HepG2 (cell line): Measurements from ENCODE around the gene KRTAP5-10. TPM values are rescaled to one million over a fixed set of nuclear protein-coding genes. Genes with fewer than 3 reads are reported as not detected.

ENCODE experiments used
- ASH2L ChIP-seq: fragments of 300-600, 200-600 bp; sonication (generic); IDR thresholded peaks from 2 replicates; pipeline ENCODE4 v1.7.0; 2017; ENCODE audit warnings: low read depth, mild to moderate bottlenecking, moderate library complexity, mixed read lengths, low read length; ENCODE audit not compliant: insufficient read length
- ATF7 ChIP-seq, 2 experiments: fragments of 450-650 bp in 1 of 2; sonication (generic) in 1 of 2; formaldehyde crosslinking in 1 of 2; IDR thresholded peaks; 2 replicates each; pipeline versions ENCODE4 v1.4.0 to v1.6.1; 2016 to 2020; ENCODE audit warnings: antibody characterized with exemption in 1 of 2, mild to moderate bottlenecking in 1 of 2, missing genetic modification reagents in 1 of 2
- CTCF ChIP-seq: sonication (generic); formaldehyde crosslinking; IDR thresholded peaks from 2 replicates; pipeline ENCODE4 v1.5.0; 2020; ENCODE audit warnings: mild to moderate bottlenecking, missing genetic modification reagents, moderate library complexity
- HDAC1 ChIP-seq: sonication (generic); formaldehyde crosslinking; IDR thresholded peaks from 2 replicates; pipeline ENCODE4 v1.5.1; 2020; ENCODE audit warnings: mild to moderate bottlenecking, missing genetic modification reagents
- IKZF4 ChIP-seq: sonication (generic); formaldehyde crosslinking; IDR thresholded peaks from 2 replicates; pipeline ENCODE4 v1.5.1; 2020; ENCODE audit warnings: borderline replicate concordance, mild to moderate bottlenecking, low read depth, missing genetic modification reagents; ENCODE audit errors: not compliant biosample characterization
- KDM4B ChIP-seq: sonication (generic); formaldehyde crosslinking; IDR thresholded peaks from 2 replicates; pipeline ENCODE4 v1.4.0; 2020; ENCODE audit warnings: missing genetic modification reagents
- RBM22 ChIP-seq: fragments of 200-400 bp; formaldehyde crosslinking; optimal IDR thresholded peaks from 2 replicates; pipeline ENCODE3; 2017; ENCODE audit warnings: mild to moderate bottlenecking, low read length, moderate library complexity
- RBM39 ChIP-seq: fragments of 200-400 bp; formaldehyde crosslinking; IDR thresholded peaks from one replicate; pipeline ENCODE4 v1.6.1; 2018; ENCODE audit warnings: antibody characterized with exemption, mild to moderate bottlenecking, low read depth, low read length; ENCODE audit not compliant: poor library complexity, severe bottlenecking
- SETDB1 ChIP-seq: sonication (generic); formaldehyde crosslinking; IDR thresholded peaks from 2 replicates; pipeline ENCODE4 v1.5.1; 2020; ENCODE audit warnings: missing genetic modification reagents, mild to moderate bottlenecking, borderline replicate concordance
- SP4 ChIP-seq: sonication (generic); formaldehyde crosslinking; IDR thresholded peaks from 2 replicates; pipeline ENCODE4 v1.8.1; 2023; ENCODE audit warnings: mild to moderate bottlenecking, missing genetic modification reagents
- TBL1XR1 ChIP-seq: fragments of 150-350 bp; IDR thresholded peaks from 2 replicates; pipeline ENCODE4 v1.6.1; 2014; ENCODE audit warnings: borderline replicate concordance, low read length; ENCODE audit not compliant: partially characterized antibody
- ZBTB7A ChIP-seq: sonication (generic); formaldehyde crosslinking; IDR thresholded peaks from 2 replicates; pipeline ENCODE4 v1.8.0; 2022; ENCODE audit warnings: mild to moderate bottlenecking, missing genetic modification reagents
- ZFP36 ChIP-seq: fragments of 150-350 bp; IDR thresholded peaks from 2 replicates; pipeline ENCODE4 v1.6.1; 2018; ENCODE audit warnings: borderline replicate concordance, low read length, low read depth; ENCODE audit not compliant: partially characterized antibody
- ZNF251 ChIP-seq: sonication (generic); formaldehyde crosslinking; IDR thresholded peaks from 2 replicates; pipeline ENCODE4 v1.9.0; 2021; ENCODE audit warnings: mild to moderate bottlenecking, missing genetic modification reagents
- ZNF354B ChIP-seq: sonication (generic); formaldehyde crosslinking; IDR thresholded peaks from 2 replicates; pipeline ENCODE4 v1.8.0; 2022; ENCODE audit warnings: mild to moderate bottlenecking, missing genetic modification reagents
- ZNF572 ChIP-seq: sonication (generic); formaldehyde crosslinking; IDR thresholded peaks from 2 replicates; pipeline ENCODE4 v1.5.1; 2020; ENCODE audit warnings: mild to moderate bottlenecking, missing genetic modification reagents
- ZNF580 ChIP-seq: IDR thresholded peaks from 2 replicates; pipeline ENCODE4 v1.6.1; 2016; ENCODE audit warnings: low read depth, borderline replicate concordance
- ZNF615 ChIP-seq: sonication (generic); formaldehyde crosslinking; IDR thresholded peaks from 2 replicates; pipeline ENCODE4 v1.5.0; 2020; ENCODE audit warnings: mild to moderate bottlenecking, missing genetic modification reagents, borderline replicate concordance
- ZNF720 ChIP-seq: sonication (generic); formaldehyde crosslinking; IDR thresholded peaks from 2 replicates; pipeline ENCODE4 v1.4.0; 2020; ENCODE audit warnings: missing genetic modification reagents
- polyA plus RNA-seq, 8 experiments: library from polyadenylated mRNA; depleted of rRNA in 3 of 8; stranded (reverse) in 7 of 8; unstranded in 1 of 8; fragments of >200 nt; fragmentation: Illumina TruSeq in 4 of 8; extraction: Trizol in 4 of 8; gene quantifications; 2 replicates each; pipeline versions ENCODE4 v1.2.1 to v1.2.3, GENCODE V29; 2011 to 2016; ENCODE audit warnings: low read depth in 4 of 8, missing spikeins in 1 of 8, mixed read lengths in 1 of 8; ENCODE audit not compliant: insufficient read depth in 1 of 8
- total RNA-seq, 5 experiments: library from RNA; depleted of rRNA; stranded (reverse); fragments of >200 nt; fragmentation: Illumina TruSeq; extraction: Trizol; gene quantifications; 2 replicates each; pipeline ENCODE4 v1.2.3, GENCODE V29; 2016; ENCODE audit warnings: low read depth in 1 of 5
- TF ChIP-seq, protein P1 (sequence below): sonication (generic); formaldehyde crosslinking; IDR thresholded peaks from 2 replicates; pipeline ENCODE4 v1.4.0; 2020; ENCODE audit warnings: missing genetic modification reagents

KRTAP5-10 gene
- total and polyA plus RNA-seq, 2 of the 13 experiments (the other 11 are each of a cell fraction or from before 2014, with no cell fraction given), result not detected

GRCh38 chr11:71580057-71581003, 15.0 kb downstream of the KRTAP5-10 start (continued):
- no peak for TF ChIP-seq ZNF572 (CRISPR knock-in tag)
- no peak for TF ChIP-seq ZBTB7A (CRISPR knock-in tag)
- no peak for TF ChIP-seq ZNF615 (CRISPR knock-in tag)
- TF ChIP-seq RBM39, result no peak
- TF ChIP-seq, protein P1, sequence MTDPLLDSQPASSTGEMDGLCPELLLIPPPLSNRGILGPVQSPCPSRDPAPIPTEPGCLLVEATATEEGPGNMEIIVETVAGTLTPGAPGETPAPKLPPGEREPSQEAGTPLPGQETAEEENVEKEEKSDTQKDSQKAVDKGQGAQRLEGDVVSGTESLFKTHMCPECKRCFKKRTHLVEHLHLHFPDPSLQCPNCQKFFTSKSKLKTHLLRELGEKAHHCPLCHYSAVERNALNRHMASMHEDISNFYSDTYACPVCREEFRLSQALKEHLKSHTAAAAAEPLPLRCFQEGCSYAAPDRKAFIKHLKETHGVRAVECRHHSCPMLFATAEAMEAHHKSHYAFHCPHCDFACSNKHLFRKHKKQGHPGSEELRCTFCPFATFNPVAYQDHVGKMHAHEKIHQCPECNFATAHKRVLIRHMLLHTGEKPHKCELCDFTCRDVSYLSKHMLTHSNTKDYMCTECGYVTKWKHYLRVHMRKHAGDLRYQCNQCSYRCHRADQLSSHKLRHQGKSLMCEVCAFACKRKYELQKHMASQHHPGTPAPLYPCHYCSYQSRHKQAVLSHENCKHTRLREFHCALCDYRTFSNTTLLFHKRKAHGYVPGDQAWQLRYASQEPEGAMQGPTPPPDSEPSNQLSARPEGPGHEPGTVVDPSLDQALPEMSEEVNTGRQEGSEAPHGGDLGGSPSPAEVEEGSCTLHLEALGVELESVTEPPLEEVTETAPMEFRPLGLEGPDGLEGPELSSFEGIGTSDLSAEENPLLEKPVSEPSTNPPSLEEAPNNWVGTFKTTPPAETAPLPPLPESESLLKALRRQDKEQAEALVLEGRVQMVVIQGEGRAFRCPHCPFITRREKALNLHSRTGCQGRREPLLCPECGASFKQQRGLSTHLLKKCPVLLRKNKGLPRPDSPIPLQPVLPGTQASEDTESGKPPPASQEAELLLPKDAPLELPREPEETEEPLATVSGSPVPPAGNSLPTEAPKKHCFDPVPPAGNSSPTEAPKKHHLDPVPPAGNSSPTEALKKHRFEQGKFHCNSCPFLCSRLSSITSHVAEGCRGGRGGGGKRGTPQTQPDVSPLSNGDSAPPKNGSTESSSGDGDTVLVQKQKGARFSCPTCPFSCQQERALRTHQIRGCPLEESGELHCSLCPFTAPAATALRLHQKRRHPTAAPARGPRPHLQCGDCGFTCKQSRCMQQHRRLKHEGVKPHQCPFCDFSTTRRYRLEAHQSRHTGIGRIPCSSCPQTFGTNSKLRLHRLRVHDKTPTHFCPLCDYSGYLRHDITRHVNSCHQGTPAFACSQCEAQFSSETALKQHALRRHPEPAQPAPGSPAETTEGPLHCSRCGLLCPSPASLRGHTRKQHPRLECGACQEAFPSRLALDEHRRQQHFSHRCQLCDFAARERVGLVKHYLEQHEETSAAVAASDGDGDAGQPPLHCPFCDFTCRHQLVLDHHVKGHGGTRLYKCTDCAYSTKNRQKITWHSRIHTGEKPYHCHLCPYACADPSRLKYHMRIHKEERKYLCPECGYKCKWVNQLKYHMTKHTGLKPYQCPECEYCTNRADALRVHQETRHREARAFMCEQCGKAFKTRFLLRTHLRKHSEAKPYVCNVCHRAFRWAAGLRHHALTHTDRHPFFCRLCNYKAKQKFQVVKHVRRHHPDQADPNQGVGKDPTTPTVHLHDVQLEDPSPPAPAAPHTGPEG (CRISPR knock-in tag), result no peak
- TF ChIP-seq ASH2L, result no peak
- TF ChIP-seq IKZF4 (CRISPR knock-in tag), result no peak
- TF ChIP-seq TBL1XR1, result no peak
- no peak for TF ChIP-seq ZNF720
- peak; percentile 41; the same call in 1 of the 2 replicates for TF ChIP-seq HDAC1
- TF ChIP-seq ZNF251, result no peak
- TF ChIP-seq RBM22, result no peak
- TF ChIP-seq ZFP36, result no peak
- TF ChIP-seq CTCF (CRISPR knock-in tag), result peak; percentile 77
- TF ChIP-seq ZNF580 (CRISPR knock-in tag), result no peak; the same call in 1 of the 2 replicates
- no peak for TF ChIP-seq SP4 (CRISPR knock-in tag)
- no peak for TF ChIP-seq ATF7 (IDR thresholded peaks at IDR 0.05)
- TF ChIP-seq ATF7 (CRISPR knock-in tag; IDR thresholded peaks at IDR 0.05), result no peak
- no peak for TF ChIP-seq SETDB1 (CRISPR knock-in tag)
- no peak for TF ChIP-seq KDM4B (CRISPR knock-in tag)
- no peak for TF ChIP-seq ZNF354B (CRISPR knock-in tag)
